AG04450 (cell line): ENCODE data around the gene PELI2. TPM values are rescaled to one million over a fixed set of nuclear protein-coding genes. Genes with fewer than 3 reads are reported as not detected.

Experiments used
- CTCF ChIA-PET: fragments of 300-600, 350-600 bp; formaldehyde crosslinking; extraction: SDS; loops from one replicate; lab custom pipeline; 2022; ENCODE audit warnings: antibody characterized with exemption, inconsistent platforms; lab: Charles Lee
- POLR2A ChIA-PET: fragments of 350-600 bp; formaldehyde crosslinking; extraction: SDS; loops from one replicate; lab custom pipeline; 2021; ENCODE audit warnings: antibody characterized with exemption, inconsistent platforms; lab: Yijun Ruan, JAX
- DNase-seq: peaks from one replicate; pipeline ENCODE4 v3.0.0-alpha.2; 2011; ENCODE audit warnings: low read depth, low spot score
- H3K27ac ChIP-seq: one replicate; pipeline ENCODE4 v1.5.1; 2012; ENCODE audit warnings: low read depth, low read length, control low read depth
- H3K27me3 ChIP-seq: one replicate; pipeline ENCODE4 v1.6.0; 2012; ENCODE audit warnings: low read length; ENCODE audit not compliant: control insufficient read depth, insufficient read depth
- H3K4me3 ChIP-seq: 2 replicates; pipeline ENCODE4 v1.5.1; 2011; ENCODE audit warnings: mild to moderate bottlenecking, low read depth, low read length, control low read depth
- H3K9me3 ChIP-seq: 2 replicates; pipeline ENCODE4 v1.5.1; 2012; ENCODE audit warnings: low read length; ENCODE audit not compliant: control insufficient read depth, insufficient read depth
- CTCF ChIP-seq: IDR thresholded peaks from 2 replicates; pipeline ENCODE4 v1.5.1; 2011; ENCODE audit warnings: low read depth, low read length, control low read depth, inconsistent platforms
- polyA plus RNA-seq: library from polyadenylated mRNA; depleted of rRNA; stranded (reverse); fragments of >200 nt; gene quantifications from 2 replicates; pipeline ENCODE4 v1.2.3, GENCODE V29; 2011

The PELI2 gene
- polyA plus RNA-seq, 1 experiment, result 25.7 TPM

GRCh38 chr14:56175773-56176172 is 57.6 kb downstream of the PELI2 start:
- no peak for DNase-seq
- H3K9me3 ChIP-seq, result no peaks in the 10 kb centered on the region
- TF ChIP-seq CTCF, result no peak
- no peak overlapping the region for H3K4me3 ChIP-seq
- H3K27ac ChIP-seq, result no peak overlapping the region
- no peaks in the 10 kb centered on the region for H3K27me3 ChIP-seq
- CTCF ChIA-PET, result interaction anchor here (0.6 kb wide), 1 partner anchor 164 kb away, joined by 3 read pairs; no protein-coding TSS in a partner anchor
- POLR2A ChIA-PET, result no interaction called here

GRCh38 chr14:56176530-56176929 is 58.3 kb downstream of the PELI2 start:
- Histone ChIP-seq H3K27ac (no peak overlapping the region), H3K9me3 (no peaks in the 10 kb centered on the region), H3K4me3 (no peak overlapping the region), H3K27me3 (no peaks in the 10 kb centered on the region)
- no peak for DNase-seq
- ChIA-PET CTCF (no interaction called here), POLR2A (no interaction called here)
- no peak for TF ChIP-seq CTCF

GRCh38 chr14:56177036-56177435 is 58.8 kb downstream of the PELI2 start:
- Histone ChIP-seq H3K4me3 (no peak overlapping the region), H3K27me3 (no peaks in the 10 kb centered on the region), H3K27ac (no peak overlapping the region), H3K9me3 (no peaks in the 10 kb centered on the region)
- no peak for DNase-seq
- POLR2A ChIA-PET, result no interaction called here
- TF ChIP-seq CTCF, result no peak
- CTCF ChIA-PET, result interaction anchor here (1.0 kb wide), 1 partner anchor 297 kb away, joined by 3 read pairs; no protein-coding TSS in a partner anchor

GRCh38 chr14:56180754-56181542 is 62.7 kb downstream of the PELI2 start:
- CTCF ChIA-PET, result no interaction called here
- no peak for DNase-seq
- no peak for TF ChIP-seq CTCF
- Histone ChIP-seq H3K27ac (no peak overlapping the region), H3K9me3 (no peaks in the 10 kb centered on the region), H3K27me3 (no peaks in the 10 kb centered on the region), H3K4me3 (no peak overlapping the region)
- POLR2A ChIA-PET, result interaction anchor here (0.7 kb wide), 1 partner anchor 12 kb away, joined by 12 read pairs; no protein-coding TSS in a partner anchor

- Histone ChIP-seq H3K9me3 (no peaks in the 10 kb centered on the region), H3K27ac (no peak overlapping the region), H3K27me3 (no peaks in the 10 kb centered on the region), H3K4me3 (no peak overlapping the region)
- POLR2A ChIA-PET, result interaction anchor here (0.6 to 0.7 kb wide), 2 partner anchors 11 to 64 kb away, joined by 4 to 12 read pairs; partner anchors contain the start of gene PELI2
- CTCF ChIA-PET, result no interaction called here
- DNase-seq, result no peak
- no peak for TF ChIP-seq CTCF
Measured at GRCh38 chr14:56181681-56182085, 63.5 kb downstream of the PELI2 start.
